ENCODE results near the gene RPS6KA2.
A peak's percentile ranks its signal among the peaks of the same experiment; 100 is the strongest.

Gene RPS6KA2

DNA sequence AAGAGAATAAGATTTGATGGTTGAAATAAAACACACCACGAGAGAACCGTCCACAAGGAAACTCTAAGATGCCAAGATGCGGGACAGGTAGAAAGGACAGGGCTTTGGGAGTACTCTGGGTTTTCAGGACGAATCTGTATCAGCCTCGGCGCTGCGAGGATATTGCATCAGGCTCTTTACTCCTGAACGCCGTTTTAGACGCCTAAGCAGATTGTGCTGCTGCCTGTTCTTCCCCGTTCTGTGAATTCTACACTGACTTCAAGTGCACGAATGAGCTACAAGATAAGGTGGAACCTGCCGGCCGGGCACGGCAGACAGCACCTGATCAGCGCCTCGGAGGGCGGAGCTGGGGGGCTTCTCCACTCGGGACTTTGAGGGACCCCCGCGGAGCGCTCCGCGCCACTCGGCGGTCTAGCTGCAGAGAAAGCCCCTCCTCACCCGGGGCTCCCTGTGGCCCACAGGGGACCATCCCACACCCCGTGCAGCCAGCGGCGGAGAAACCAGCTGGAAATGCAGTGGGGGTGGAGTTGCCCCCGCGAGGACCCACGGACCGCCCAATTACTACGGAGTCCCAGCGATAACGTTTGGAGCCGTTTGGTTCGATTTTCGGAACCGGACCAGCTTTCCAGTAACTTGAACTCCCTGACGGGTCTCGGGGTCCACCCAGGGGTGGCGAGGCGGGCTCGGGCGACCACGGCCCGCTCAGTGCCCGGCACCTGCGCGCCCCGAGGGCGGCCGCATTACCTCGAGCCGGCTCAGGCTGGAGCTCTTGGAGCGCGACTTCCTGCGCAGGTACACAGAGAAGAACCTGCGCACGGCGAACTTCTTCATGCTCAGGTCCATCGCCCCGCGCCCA lies 646 bp downstream of the RPS6KA2 start:
- Histone ChIP-seq H3K4me1 (ENCODE audit: control insufficient read depth in 1 of 2, insufficient read depth in 2 of 2, low read length in 2 of 2) (peaks cover 20 to 22% of the 10 kb centered on the region in 2 donors), H3K4me3 (ENCODE audit: low read depth in 1 of 2, low read length in 2 of 2) (peak overlapping the region; percentile 76 to 78), H3K27ac (ENCODE audit: low read depth, low read length) (peak overlapping the region; percentile 60), H3K9ac (ENCODE audit: low read depth in 1 of 2, low read length in 2 of 2) (peak overlapping the region; percentile 57 to 69), H3K27me3 (ENCODE audit: control insufficient read depth in 1 of 2, insufficient read depth in 2 of 2, low read length in 2 of 2) (peaks cover 2 to 9% of the 10 kb centered on the region in 2 donors), H3K36me3 (ENCODE audit: control insufficient read depth in 1 of 2, insufficient read depth in 2 of 2, low read length in 2 of 2) (no peaks in the 10 kb centered on the region), H3K9me3 (ENCODE audit: control insufficient read depth in 1 of 2, low read length in 2 of 2) (no peaks in the 10 kb centered on the region)

- Histone ChIP-seq H3K27ac (ENCODE audit: low read depth, low read length) (no peak overlapping the region), H3K4me1 (ENCODE audit: control insufficient read depth in 1 of 2, insufficient read depth in 2 of 2, low read length in 2 of 2) (peaks cover 28 to 31% of the 10 kb centered on the region in 2 donors), H3K9ac (ENCODE audit: low read depth in 1 of 2, low read length in 2 of 2) (no peak overlapping the region)
Measured at GRCh38 chr6:166625356-166625755, 1.7 kb downstream of the RPS6KA2 start.

GRCh38 chr6:166624275-166624674 lies 2.8 kb downstream of the RPS6KA2 start:
- Histone ChIP-seq H3K36me3 (ENCODE audit: control insufficient read depth in 1 of 2, insufficient read depth in 2 of 2, low read length in 2 of 2) (no peaks in the 10 kb centered on the region), H3K4me1 (ENCODE audit: control insufficient read depth in 1 of 2, insufficient read depth in 2 of 2, low read length in 2 of 2) (peaks cover 29 to 31% of the 10 kb centered on the region in 2 donors), H3K27ac (ENCODE audit: low read depth, low read length) (no peak overlapping the region)

More at GRCh38 chr6:166625356-166625755, 1.7 kb downstream of the RPS6KA2 start:
- Histone ChIP-seq H3K27me3 (ENCODE audit: control insufficient read depth in 1 of 2, insufficient read depth in 2 of 2, low read length in 2 of 2) (peaks cover 2 to 9% of the 10 kb centered on the region in 2 donors), H3K9me3 (ENCODE audit: control insufficient read depth in 1 of 2, low read length in 2 of 2) (no peaks in the 10 kb centered on the region), H3K4me3 (ENCODE audit: low read depth in 1 of 2, low read length in 2 of 2) (peak overlapping the region in 1 of 2 donors; percentile 78), H3K36me3 (ENCODE audit: control insufficient read depth in 1 of 2, insufficient read depth in 2 of 2, low read length in 2 of 2) (no peaks in the 10 kb centered on the region)

DNA sequence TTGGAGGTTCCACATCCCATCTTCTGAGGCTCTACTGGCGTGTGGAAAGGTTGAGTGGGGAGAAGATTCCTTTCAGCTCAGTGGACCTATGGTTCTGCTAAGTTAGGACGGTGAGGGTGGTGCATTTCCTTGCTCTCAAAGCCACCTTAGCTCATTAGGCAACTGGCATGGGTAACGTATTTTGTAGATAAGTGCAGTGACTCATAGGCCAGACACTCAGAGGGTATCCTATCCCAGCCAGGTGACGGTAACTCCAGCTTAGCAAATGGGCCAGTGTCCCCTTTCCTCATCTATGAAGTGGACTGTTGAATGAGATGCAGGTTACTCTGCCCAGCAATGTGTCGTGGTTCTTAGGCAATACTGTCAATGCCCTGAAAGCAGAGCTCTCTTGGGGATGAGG lies 3.7 kb downstream of the RPS6KA2 start:
- H3K27ac ChIP-seq (ENCODE audit: low read depth, low read length): no peak overlapping the region
- H3K9me3 ChIP-seq (ENCODE audit: control insufficient read depth in 1 of 2, low read length in 2 of 2): no peaks in the 10 kb centered on the region
- H3K4me1 ChIP-seq (ENCODE audit: control insufficient read depth in 1 of 2, insufficient read depth in 2 of 2, low read length in 2 of 2): peaks cover 21 to 24% of the 10 kb centered on the region in 2 donors
- H3K9ac ChIP-seq (ENCODE audit: low read depth in 1 of 2, low read length in 2 of 2): no peak overlapping the region
- H3K4me3 ChIP-seq (ENCODE audit: low read depth in 1 of 2, low read length in 2 of 2): no peak overlapping the region
- peaks cover 0 to 4% of the 10 kb centered on the region in 2 donors for H3K36me3 ChIP-seq (ENCODE audit: control insufficient read depth in 1 of 2, insufficient read depth in 2 of 2, low read length in 2 of 2)
- peaks cover 0 to 2% of the 10 kb centered on the region in 2 donors for H3K27me3 ChIP-seq (ENCODE audit: control insufficient read depth in 1 of 2, insufficient read depth in 2 of 2, low read length in 2 of 2)

More at GRCh38 chr6:166624275-166624674, 2.8 kb downstream of the RPS6KA2 start:
- Histone ChIP-seq H3K9me3 (ENCODE audit: control insufficient read depth in 1 of 2, low read length in 2 of 2) (no peaks in the 10 kb centered on the region), H3K27me3 (ENCODE audit: control insufficient read depth in 1 of 2, insufficient read depth in 2 of 2, low read length in 2 of 2) (peaks cover 2 to 3% of the 10 kb centered on the region in 2 donors), H3K4me3 (ENCODE audit: low read depth in 1 of 2, low read length in 2 of 2) (no peak overlapping the region), H3K9ac (ENCODE audit: low read depth in 1 of 2, low read length in 2 of 2) (no peak overlapping the region)

DNA sequence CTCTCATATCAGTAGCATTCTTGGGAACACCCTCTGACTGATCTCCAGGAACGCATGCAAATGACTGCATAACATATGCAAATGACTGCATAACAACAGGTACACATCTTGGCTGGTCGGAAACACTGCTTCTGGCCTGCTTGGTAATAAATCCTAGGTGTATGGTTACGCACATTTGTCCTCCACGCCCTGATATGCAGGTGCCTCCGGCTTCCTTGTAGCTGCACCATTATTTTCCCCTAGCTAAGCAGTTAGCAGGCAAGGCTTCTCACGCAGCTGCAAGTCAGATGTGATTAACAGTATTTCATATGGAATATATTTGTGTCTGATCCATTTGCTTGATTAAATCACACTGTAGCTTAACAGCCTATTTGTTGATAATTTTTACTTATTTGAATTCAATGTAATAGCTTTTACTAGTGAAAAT lies 5.9 kb downstream of the RPS6KA2 start:
- Histone ChIP-seq H3K9ac (ENCODE audit: low read depth in 1 of 2, low read length in 2 of 2) (no peak overlapping the region), H3K27ac (ENCODE audit: low read depth, low read length) (no peak overlapping the region)

GRCh38 chr6:166620478-166621113 lies 6.5 kb downstream of the RPS6KA2 start:
- H3K36me3 ChIP-seq (ENCODE audit: control insufficient read depth in 1 of 2, insufficient read depth in 2 of 2, low read length in 2 of 2): peaks cover 0 to 4% of the 10 kb centered on the region in 2 donors
- H3K4me1 ChIP-seq (ENCODE audit: control insufficient read depth in 1 of 2, insufficient read depth in 2 of 2, low read length in 2 of 2): peaks cover 8 to 21% of the 10 kb centered on the region in 2 donors
- H3K9me3 ChIP-seq (ENCODE audit: control insufficient read depth in 1 of 2, low read length in 2 of 2): no peaks in the 10 kb centered on the region
- H3K4me3 ChIP-seq (ENCODE audit: low read depth in 1 of 2, low read length in 2 of 2): no peak overlapping the region
- H3K27ac ChIP-seq (ENCODE audit: low read depth, low read length): no peak overlapping the region
- no peaks in the 10 kb centered on the region for H3K27me3 ChIP-seq (ENCODE audit: control insufficient read depth in 1 of 2, insufficient read depth in 2 of 2, low read length in 2 of 2)
- H3K9ac ChIP-seq (ENCODE audit: low read depth in 1 of 2, low read length in 2 of 2): no peak overlapping the region

More for the DNA sequence above, 5.9 kb downstream of the RPS6KA2 start:
- Histone ChIP-seq H3K27me3 (ENCODE audit: control insufficient read depth in 1 of 2, insufficient read depth in 2 of 2, low read length in 2 of 2) (peaks cover 0 to 2% of the 10 kb centered on the region in 2 donors), H3K4me1 (ENCODE audit: control insufficient read depth in 1 of 2, insufficient read depth in 2 of 2, low read length in 2 of 2) (peaks cover 10 to 21% of the 10 kb centered on the region in 2 donors), H3K36me3 (ENCODE audit: control insufficient read depth in 1 of 2, insufficient read depth in 2 of 2, low read length in 2 of 2) (peaks cover 0 to 4% of the 10 kb centered on the region in 2 donors), H3K9me3 (ENCODE audit: control insufficient read depth in 1 of 2, low read length in 2 of 2) (no peaks in the 10 kb centered on the region), H3K4me3 (ENCODE audit: low read depth in 1 of 2, low read length in 2 of 2) (no peak overlapping the region)

GRCh38 chr6:166619912-166620311 lies 7.1 kb downstream of the RPS6KA2 start:
- Histone ChIP-seq H3K27ac (ENCODE audit: low read depth, low read length) (no peak overlapping the region), H3K9ac (ENCODE audit: low read depth in 1 of 2, low read length in 2 of 2) (no peak overlapping the region), H3K4me1 (ENCODE audit: control insufficient read depth in 1 of 2, insufficient read depth in 2 of 2, low read length in 2 of 2) (peaks cover 8 to 21% of the 10 kb centered on the region in 2 donors)

DNA sequence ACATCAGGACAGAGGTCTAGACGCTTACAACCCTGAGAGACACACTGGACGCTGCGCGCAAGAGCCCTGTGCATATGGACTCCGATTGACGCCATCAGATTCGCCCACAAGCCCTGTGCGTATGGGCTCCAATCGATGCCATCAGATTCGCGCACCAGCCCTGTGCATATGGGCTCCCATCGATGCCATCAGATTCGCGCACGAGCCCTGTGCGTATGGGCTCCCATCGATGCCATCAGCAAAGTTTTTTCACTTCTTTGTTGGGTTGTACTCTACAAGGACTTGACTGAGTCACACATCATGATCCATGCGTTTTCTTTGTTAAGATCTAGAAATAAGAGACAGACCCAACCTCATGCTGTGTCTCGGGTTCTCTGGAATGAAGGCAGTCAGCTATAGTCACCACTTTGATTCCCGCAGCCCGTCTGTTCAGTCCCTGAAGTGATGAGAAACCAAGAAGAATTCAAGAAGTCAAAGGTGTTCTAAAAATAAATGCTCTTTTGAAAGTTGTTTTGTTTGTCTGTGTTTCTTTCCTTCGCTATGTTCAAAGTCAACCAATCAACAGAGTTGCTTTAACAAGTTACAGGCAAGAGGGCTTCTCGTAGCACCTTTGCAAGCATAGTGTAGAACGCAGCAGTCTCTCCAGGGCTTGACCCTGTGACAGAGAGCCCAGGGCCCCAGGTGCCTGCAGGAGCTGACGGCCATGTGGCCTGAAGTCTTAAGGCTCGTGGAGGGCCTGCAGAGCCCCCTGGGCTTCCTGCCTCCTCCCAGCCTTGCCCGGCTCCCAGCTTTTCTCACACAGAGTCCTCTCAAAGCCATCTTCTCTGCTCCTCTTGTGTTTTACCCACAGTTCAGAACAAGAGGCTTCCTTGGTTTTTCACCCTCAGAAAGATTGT lies 7.9 kb downstream of the RPS6KA2 start:
- no peaks in the 10 kb centered on the region for H3K9me3 ChIP-seq (ENCODE audit: control insufficient read depth in 1 of 2, low read length in 2 of 2)
- H3K36me3 ChIP-seq (ENCODE audit: control insufficient read depth in 1 of 2, insufficient read depth in 2 of 2, low read length in 2 of 2): peaks cover 0 to 4% of the 10 kb centered on the region in 2 donors
- peaks cover 8 to 21% of the 10 kb centered on the region in 2 donors for H3K4me1 ChIP-seq (ENCODE audit: control insufficient read depth in 1 of 2, insufficient read depth in 2 of 2, low read length in 2 of 2)
- no peak overlapping the region for H3K4me3 ChIP-seq (ENCODE audit: low read depth in 1 of 2, low read length in 2 of 2)
- no peaks in the 10 kb centered on the region for H3K27me3 ChIP-seq (ENCODE audit: control insufficient read depth in 1 of 2, insufficient read depth in 2 of 2, low read length in 2 of 2)
- no peak overlapping the region for H3K27ac ChIP-seq (ENCODE audit: low read depth, low read length)
- no peak overlapping the region for H3K9ac ChIP-seq (ENCODE audit: low read depth in 1 of 2, low read length in 2 of 2)

More at GRCh38 chr6:166619912-166620311, 7.1 kb downstream of the RPS6KA2 start:
- H3K36me3 ChIP-seq (ENCODE audit: control insufficient read depth in 1 of 2, insufficient read depth in 2 of 2, low read length in 2 of 2): peaks cover 0 to 4% of the 10 kb centered on the region in 2 donors
- no peaks in the 10 kb centered on the region for H3K27me3 ChIP-seq (ENCODE audit: control insufficient read depth in 1 of 2, insufficient read depth in 2 of 2, low read length in 2 of 2)
- H3K9me3 ChIP-seq (ENCODE audit: control insufficient read depth in 1 of 2, low read length in 2 of 2): no peaks in the 10 kb centered on the region
- no peak overlapping the region for H3K4me3 ChIP-seq (ENCODE audit: low read depth in 1 of 2, low read length in 2 of 2)

GRCh38 chr6:166618251-166618650 lies 8.8 kb downstream of the RPS6KA2 start:
- H3K27ac ChIP-seq (ENCODE audit: low read depth, low read length): no peak overlapping the region
- H3K9me3 ChIP-seq (ENCODE audit: control insufficient read depth in 1 of 2, low read length in 2 of 2): no peaks in the 10 kb centered on the region
- H3K4me1 ChIP-seq (ENCODE audit: control insufficient read depth in 1 of 2, insufficient read depth in 2 of 2, low read length in 2 of 2): peaks cover 8 to 20% of the 10 kb centered on the region in 2 donors

More at GRCh38 chr6:166618251-166618650, 8.8 kb downstream of the RPS6KA2 start:
- Histone ChIP-seq H3K27me3 (ENCODE audit: control insufficient read depth in 1 of 2, insufficient read depth in 2 of 2, low read length in 2 of 2) (no peaks in the 10 kb centered on the region), H3K9ac (ENCODE audit: low read depth in 1 of 2, low read length in 2 of 2) (no peak overlapping the region), H3K4me3 (ENCODE audit: low read depth in 1 of 2, low read length in 2 of 2) (no peak overlapping the region), H3K36me3 (ENCODE audit: control insufficient read depth in 1 of 2, insufficient read depth in 2 of 2, low read length in 2 of 2) (peaks cover 0 to 4% of the 10 kb centered on the region in 2 donors)
